Endodermal cell (in vitro differentiated cells): Measurements from ENCODE around the gene WHRN. TPM values are rescaled to one million over a fixed set of nuclear protein-coding genes. Genes with fewer than 3 reads are reported as not detected.

ENCODE experiments used
- DNase-seq: peaks from one replicate; pipeline ENCODE4 v3.0.0-alpha.2; 2017
- H3K27ac ChIP-seq: 2 replicates; pipeline ENCODE4 v1.5.1; 2013; ENCODE audit warnings: mild to moderate bottlenecking, low read depth, low read length, moderate library complexity
- H3K27me3 ChIP-seq: 2 replicates; pipeline ENCODE4 v1.6.1; 2013; ENCODE audit warnings: mild to moderate bottlenecking, low read length, moderate library complexity; ENCODE audit not compliant: insufficient read depth, control insufficient read depth, poor library complexity, severe bottlenecking
- H3K36me3 ChIP-seq: 2 replicates; pipeline ENCODE4 v1.7.0; 2013; ENCODE audit warnings: mild to moderate bottlenecking, low read length, moderate library complexity; ENCODE audit not compliant: control insufficient read depth, insufficient read depth
- H3K4me1 ChIP-seq: one replicate; pipeline ENCODE4 v1.7.0; 2013; ENCODE audit warnings: low read length; ENCODE audit not compliant: control insufficient read depth, insufficient read depth
- H3K4me3 ChIP-seq: 2 replicates; pipeline ENCODE4 v1.5.1; 2013; ENCODE audit warnings: mild to moderate bottlenecking, low read length, moderate library complexity
- H3K9ac ChIP-seq: 2 replicates; pipeline ENCODE4 v1.6.1; 2013; ENCODE audit warnings: mild to moderate bottlenecking, low read length, moderate library complexity; ENCODE audit not compliant: poor library complexity, severe bottlenecking; ENCODE audit errors: extremely low read depth
- H3K9me3 ChIP-seq: 2 replicates; pipeline ENCODE4 v1.6.1; 2013; ENCODE audit warnings: mild to moderate bottlenecking, low read length, moderate library complexity; ENCODE audit not compliant: control insufficient read depth
- H3K27ac Mint-ChIP-seq: 2 replicates; pipeline ENCODE4 v1.8.0; 2020; ENCODE audit warnings: mixed read lengths
- H3K27me3 Mint-ChIP-seq: 2 replicates; pipeline ENCODE4 v1.8.0; 2021; ENCODE audit warnings: mild to moderate bottlenecking, mixed read lengths; ENCODE audit not compliant: insufficient read depth
- H3K36me3 Mint-ChIP-seq: 2 replicates; pipeline ENCODE4 v1.8.0; 2020; ENCODE audit warnings: low read depth, mixed read lengths
- H3K4me1 Mint-ChIP-seq: 2 replicates; pipeline ENCODE4 v1.8.0; 2020; ENCODE audit warnings: mixed read lengths
- H3K4me3 Mint-ChIP-seq: 2 replicates; pipeline ENCODE4 v1.8.0; 2020; ENCODE audit warnings: mild to moderate bottlenecking, moderate library complexity, mixed read lengths
- H3K9me3 Mint-ChIP-seq: 2 replicates; pipeline ENCODE4 v1.8.0; 2020; ENCODE audit warnings: mild to moderate bottlenecking, mixed read lengths
- WGBS, 2 experiments: methylation state at CpG; one replicate each; pipeline versions ENCODE4 v1.1.5 to v1.1.7; 2013; ENCODE audit warnings: missing lambda C conversion rate in 2 of 2, mixed read lengths in 1 of 2; ENCODE audit not compliant: insufficient coverage in 1 of 2, insufficient read length in 1 of 2; 5-methylcytosine and 5-hydroxymethylcytosine counted together
- total RNA-seq, 2 donors: library from RNA; stranded (reverse); fragmentation: NEBNext Ultra II Directional in 1 of 2; extraction: Animal tissue kit (Norgen Biotek cat#: 25700) in 1 of 2; gene quantifications; 2 replicates in 1 of 2; 3 replicates in 1 of 2; pipeline ENCODE4 v1.2.1, GENCODE V29; 2021
- TF ChIP-seq, protein P1 (sequence below): fragments of 200-600 bp; sonication (generic); conservative IDR thresholded peaks from 2 replicates; pipeline ENCODE4 v1.5.0; 2021; ENCODE audit warnings: antibody characterized with exemption, mild to moderate bottlenecking

WHRN gene
- total RNA-seq, 2 donors from 2014 or later = 7.0 to 12.8 TPM

DNA sequence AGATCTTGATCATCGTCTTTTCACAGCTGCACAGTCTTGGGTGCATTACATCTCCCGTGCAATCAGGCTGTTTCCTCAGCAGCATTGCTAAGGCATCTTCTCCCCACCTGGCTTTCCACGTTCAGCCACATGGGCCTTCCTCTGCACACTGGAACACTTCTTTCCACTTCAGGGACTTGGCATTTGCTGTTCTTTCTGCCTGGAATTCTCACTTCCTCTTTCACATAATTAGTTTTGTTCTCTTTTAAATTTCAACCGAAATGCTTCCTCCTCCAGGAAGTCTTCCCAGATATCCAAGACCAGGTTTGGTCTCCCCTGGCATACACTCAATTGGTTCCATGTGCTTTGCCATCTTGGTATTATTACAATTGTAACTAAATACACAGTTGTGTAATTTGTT, 43.8 kb downstream of the WHRN start:
- Mint-ChIP-seq H3K27ac (no peak overlapping the region), H3K27me3 (no peaks in the 10 kb centered on the region), H3K36me3 (no peaks in the 10 kb centered on the region), H3K4me1 (peaks cover 7% of the 10 kb centered on the region), H3K4me3 (no peak overlapping the region), H3K9me3 (no peaks in the 10 kb centered on the region)
- no peak for DNase-seq
- Histone ChIP-seq H3K9ac (no peak overlapping the region), H3K4me1 (no peaks in the 10 kb centered on the region), H3K9me3 (no peaks in the 10 kb centered on the region), H3K27ac (no peak overlapping the region), H3K4me3 (no peak overlapping the region), H3K36me3 (no peaks in the 10 kb centered on the region), H3K27me3 (no peaks in the 10 kb centered on the region)
- WGBS, 2 experiments = 85 to 89% methylated on average over 2 to 4 of the region's 4 CpGs
- TF ChIP-seq, protein P1, sequence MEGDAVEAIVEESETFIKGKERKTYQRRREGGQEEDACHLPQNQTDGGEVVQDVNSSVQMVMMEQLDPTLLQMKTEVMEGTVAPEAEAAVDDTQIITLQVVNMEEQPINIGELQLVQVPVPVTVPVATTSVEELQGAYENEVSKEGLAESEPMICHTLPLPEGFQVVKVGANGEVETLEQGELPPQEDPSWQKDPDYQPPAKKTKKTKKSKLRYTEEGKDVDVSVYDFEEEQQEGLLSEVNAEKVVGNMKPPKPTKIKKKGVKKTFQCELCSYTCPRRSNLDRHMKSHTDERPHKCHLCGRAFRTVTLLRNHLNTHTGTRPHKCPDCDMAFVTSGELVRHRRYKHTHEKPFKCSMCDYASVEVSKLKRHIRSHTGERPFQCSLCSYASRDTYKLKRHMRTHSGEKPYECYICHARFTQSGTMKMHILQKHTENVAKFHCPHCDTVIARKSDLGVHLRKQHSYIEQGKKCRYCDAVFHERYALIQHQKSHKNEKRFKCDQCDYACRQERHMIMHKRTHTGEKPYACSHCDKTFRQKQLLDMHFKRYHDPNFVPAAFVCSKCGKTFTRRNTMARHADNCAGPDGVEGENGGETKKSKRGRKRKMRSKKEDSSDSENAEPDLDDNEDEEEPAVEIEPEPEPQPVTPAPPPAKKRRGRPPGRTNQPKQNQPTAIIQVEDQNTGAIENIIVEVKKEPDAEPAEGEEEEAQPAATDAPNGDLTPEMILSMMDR = no peak

DNA sequence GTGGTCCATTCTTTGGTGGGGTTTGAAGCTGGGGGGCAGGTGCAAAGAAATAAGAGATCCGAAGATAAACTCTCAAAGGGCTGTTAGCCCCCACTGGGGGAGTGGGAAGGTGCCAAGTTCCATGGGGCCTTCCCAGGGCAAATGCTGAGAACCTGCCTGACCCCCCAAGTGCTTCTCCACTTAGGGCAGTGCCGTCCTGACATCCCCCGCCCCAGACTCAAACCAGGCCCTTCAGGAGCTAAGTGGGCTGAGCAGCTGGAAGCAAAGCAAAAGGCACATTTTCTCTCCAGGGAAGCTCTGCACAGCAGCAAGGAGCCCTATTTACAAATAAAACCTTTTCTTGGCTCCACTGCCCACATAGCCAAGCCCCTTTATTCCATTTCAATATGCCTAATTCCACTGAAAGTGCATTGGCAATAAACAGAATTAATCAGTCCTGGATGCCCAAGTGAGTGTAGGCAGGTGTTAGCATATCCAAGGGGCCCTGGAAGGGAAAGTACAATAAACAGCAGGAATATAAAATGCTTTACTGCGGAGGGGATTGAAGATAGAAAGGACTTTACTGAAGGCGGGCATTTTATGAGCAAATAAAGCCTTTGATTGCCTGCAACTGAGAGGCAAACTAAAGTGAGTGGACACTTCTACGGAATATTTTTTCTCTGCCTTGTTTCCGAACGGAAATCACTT, 44.6 kb downstream of the WHRN start:
- H3K27me3 Mint-ChIP-seq = no peaks in the 10 kb centered on the region
- H3K9ac ChIP-seq = no peak overlapping the region
- H3K9me3 ChIP-seq = no peaks in the 10 kb centered on the region
- H3K4me1 Mint-ChIP-seq = peaks cover 7% of the 10 kb centered on the region
- 65 to 67% methylated on average over 5 to 8 of the region's 8 CpGs for WGBS, 2 experiments
- H3K27ac Mint-ChIP-seq = no peak overlapping the region
- no peak overlapping the region for H3K4me3 Mint-ChIP-seq
- H3K4me1 ChIP-seq = no peaks in the 10 kb centered on the region
- no peak overlapping the region for H3K27ac ChIP-seq
- no peaks in the 10 kb centered on the region for H3K27me3 ChIP-seq
- H3K9me3 Mint-ChIP-seq = no peaks in the 10 kb centered on the region
- H3K4me3 ChIP-seq = no peak overlapping the region
- no peak for DNase-seq
- TF ChIP-seq, protein P1 = no peak
- no peaks in the 10 kb centered on the region for H3K36me3 Mint-ChIP-seq
- no peaks in the 10 kb centered on the region for H3K36me3 ChIP-seq

DNA sequence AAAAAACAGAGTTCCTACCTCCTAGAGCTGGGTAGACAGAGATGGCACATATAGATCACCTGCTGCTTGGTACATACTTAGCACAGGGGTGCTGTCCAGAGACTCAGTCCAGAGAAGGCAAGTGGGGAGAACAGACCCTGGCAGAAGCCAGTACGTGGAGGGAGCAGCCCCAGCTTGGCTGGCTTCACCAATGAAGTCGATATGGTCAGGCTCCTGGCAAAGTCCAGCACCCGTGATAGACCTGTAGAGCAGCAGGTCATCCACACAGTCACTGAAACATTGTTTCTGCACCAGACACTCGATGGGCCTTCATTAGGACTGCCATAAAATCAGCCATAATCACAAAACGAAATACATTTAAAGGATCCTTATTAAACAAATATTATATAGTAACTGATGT, 45.8 kb downstream of the WHRN start:
- H3K36me3 ChIP-seq = no peaks in the 10 kb centered on the region
- Mint-ChIP-seq H3K27me3 (no peaks in the 10 kb centered on the region), H3K9me3 (no peaks in the 10 kb centered on the region), H3K27ac (no peak overlapping the region), H3K4me3 (no peak overlapping the region), H3K36me3 (no peaks in the 10 kb centered on the region), H3K4me1 (peaks cover 7% of the 10 kb centered on the region)
- TF ChIP-seq, protein P1 = no peak
- no peak overlapping the region for H3K9ac ChIP-seq
- H3K4me1 ChIP-seq = no peaks in the 10 kb centered on the region
- H3K27me3 ChIP-seq = no peaks in the 10 kb centered on the region
- 86 to 94% methylated on average over 2 to 4 of the region's 5 CpGs for WGBS, 2 experiments
- no peak overlapping the region for H3K4me3 ChIP-seq
- no peak overlapping the region for H3K27ac ChIP-seq
- DNase-seq = no peak
- no peaks in the 10 kb centered on the region for H3K9me3 ChIP-seq
